ENCODE data around the gene FZR1.

DNA sequence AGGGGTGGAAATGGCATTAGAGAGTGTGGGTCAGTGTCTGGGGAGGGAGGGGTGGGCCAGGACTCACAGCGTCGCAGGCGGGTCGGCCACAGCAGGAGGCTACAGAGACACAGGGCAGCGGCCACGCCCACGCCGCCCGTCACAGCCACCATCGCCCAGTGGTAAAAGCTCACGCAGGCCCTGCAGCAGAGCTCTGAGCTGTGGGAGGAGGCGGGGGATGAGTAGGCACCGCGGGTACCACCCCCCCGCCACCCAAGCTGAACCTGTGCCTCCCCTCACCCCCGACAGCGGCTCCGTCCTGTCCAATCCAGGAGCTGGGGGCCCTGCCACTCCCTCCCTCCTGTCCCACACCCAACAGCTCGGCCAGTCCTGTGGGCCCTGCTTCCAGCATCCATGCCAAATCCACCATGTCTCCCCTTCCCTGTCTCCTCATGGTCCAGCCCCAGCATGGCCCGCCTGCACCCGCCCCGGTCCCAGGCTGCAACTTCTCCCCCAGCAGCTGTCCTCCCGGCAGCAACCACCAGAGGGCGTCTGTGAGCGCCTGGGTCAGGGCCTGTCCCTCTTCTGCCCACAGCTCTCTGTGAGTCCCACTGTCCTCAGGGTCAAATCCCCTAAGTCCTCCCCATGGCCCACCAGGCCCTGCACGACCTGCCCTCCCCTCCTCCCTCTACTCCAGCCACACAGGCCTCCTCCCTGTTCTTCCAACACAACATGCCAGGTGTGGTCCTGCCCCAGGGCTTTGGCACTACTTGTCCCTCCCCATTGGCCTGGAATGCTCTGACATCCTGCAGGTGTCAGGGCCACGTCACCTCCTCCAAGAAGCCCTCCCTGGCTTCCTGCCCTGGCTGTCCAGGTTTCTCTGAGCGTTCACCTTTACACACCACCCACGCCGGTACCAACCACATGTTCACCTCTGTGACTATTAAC is 38.9 kb downstream of the FZR1 start:
- TF ChIP-seq POLR2AphosphoS5 (IDR thresholded peaks at IDR 0.05; ENCODE audit: borderline replicate concordance, low read depth, low read length) = no peak
- no peak for TF ChIP-seq EZH2 (IDR thresholded peaks at IDR 0.05)
